IMR-90 (cell line): ENCODE measurements around the gene ATRAID. TPM values are rescaled to one million over a fixed set of nuclear protein-coding genes. Genes with fewer than 3 reads are reported as not detected.

ENCODE experiments used
- ATAC-seq: fragments of 200-7000 bp; cut with Tn5 transposase; 2 replicates; pipeline ENCODE4 v1.9.1; 2020; ENCODE audit warnings: low read depth, mild to moderate bottlenecking, moderate library complexity
- BruUV-seq: library from RNA; stranded (reverse); fragments of 400-500 nt; replicated peaks from 2 replicates; lab custom pipeline; 2021; lab: Mats Ljungman, UMichigan
- CTCF ChIA-PET: fragments of 300-600 bp; formaldehyde crosslinking; extraction: SDS; loops from one replicate; lab custom pipeline; 2021; ENCODE audit warnings: antibody characterized with exemption; lab: Yijun Ruan, JAX
- POLR2A ChIA-PET: fragments of 300-600 bp; sonication (Branson Sonifier 250); formaldehyde crosslinking; loops from one replicate; lab custom pipeline; 2022; ENCODE audit warnings: antibody characterized with exemption; ENCODE audit not compliant: unreplicated experiment; lab: Charles Lee
- DNase-seq: peaks from one replicate; pipeline ENCODE4 v3.0.0; 2013
- H2AFZ ChIP-seq: replicated peaks from 2 replicates; pipeline ENCODE3; 2013; ENCODE audit warnings: low read length, mild to moderate bottlenecking; ENCODE audit not compliant: poor library complexity
- H2AK5ac ChIP-seq: 2 replicates; pipeline ENCODE4 v1.6.1; 2013; ENCODE audit warnings: low read depth, low read length, inconsistent platforms
- H2AK9ac ChIP-seq: replicated peaks from 2 replicates; pipeline ENCODE3; 2013; ENCODE audit warnings: mild to moderate bottlenecking, low read depth, low read length, moderate library complexity; ENCODE audit not compliant: poor library complexity
- H2BK120ac ChIP-seq: 2 replicates; pipeline ENCODE4 v1.6.1; 2013; ENCODE audit warnings: low read depth, low read length, inconsistent platforms
- H2BK15ac ChIP-seq: 3 replicates; pipeline ENCODE4 v1.6.1; 2013; ENCODE audit warnings: low read depth, low read length, inconsistent platforms
- H2BK20ac ChIP-seq: 2 replicates; pipeline ENCODE4 v1.6.1; 2013; ENCODE audit warnings: low read depth, mild to moderate bottlenecking, inconsistent platforms, low read length, moderate library complexity
- H2BK5ac ChIP-seq: 2 replicates; pipeline ENCODE4 v1.6.1; 2013; ENCODE audit warnings: mild to moderate bottlenecking, low read depth, low read length, inconsistent platforms; ENCODE audit not compliant: poor library complexity, severe bottlenecking
- H3K14ac ChIP-seq: replicated peaks from 2 replicates; pipeline ENCODE4 v1.6.1; 2013; ENCODE audit warnings: low read depth, low read length, inconsistent platforms
- H3K18ac ChIP-seq: 2 replicates; pipeline ENCODE4 v1.6.1; 2013; ENCODE audit warnings: low read depth, low read length, control low read depth
- H3K23ac ChIP-seq: 2 replicates; pipeline ENCODE4 v1.6.1; 2013; ENCODE audit warnings: low read depth, low read length, inconsistent platforms
- H3K27ac ChIP-seq: 2 replicates; pipeline ENCODE4 v1.5.1; 2013; ENCODE audit warnings: mild to moderate bottlenecking, control low read depth, low read length; ENCODE audit not compliant: insufficient read depth
- H3K27me3 ChIP-seq: 2 replicates; pipeline ENCODE4 v1.6.1; 2013; ENCODE audit warnings: low read length; ENCODE audit not compliant: control insufficient read depth, insufficient read depth
- H3K36me3 ChIP-seq: 2 replicates; pipeline ENCODE4 v1.6.1; 2013; ENCODE audit warnings: low read length, mixed read lengths; ENCODE audit not compliant: control insufficient read depth, insufficient read depth
- H3K4ac ChIP-seq: 2 replicates; pipeline ENCODE4 v1.6.1; 2013; ENCODE audit warnings: low read depth, low read length, inconsistent platforms
- H3K4me1 ChIP-seq: 2 replicates; pipeline ENCODE4 v1.6.1; 2013; ENCODE audit warnings: low read length, mixed read lengths; ENCODE audit not compliant: control insufficient read depth, insufficient read depth
- H3K4me2 ChIP-seq: 2 replicates; pipeline ENCODE4 v1.6.1; 2013; ENCODE audit warnings: low read depth, mild to moderate bottlenecking, control low read depth, low read length, moderate library complexity
- H3K4me3 ChIP-seq: 2 replicates; pipeline ENCODE4 v1.5.1; 2013; ENCODE audit warnings: low read depth, mild to moderate bottlenecking, control low read depth, low read length, moderate library complexity; ENCODE audit not compliant: insufficient read depth
- H3K56ac ChIP-seq: 2 replicates; pipeline ENCODE4 v1.6.1; 2013; ENCODE audit warnings: low read length, inconsistent platforms; ENCODE audit not compliant: insufficient read depth; ENCODE audit errors: extremely low read depth
- H3K79me1 ChIP-seq, 2 experiments: 2 replicates each; pipeline ENCODE4 v1.6.1; 2013; ENCODE audit warnings: low read length in 2 of 2, inconsistent platforms in 1 of 2, low read depth in 1 of 2
- H3K9ac ChIP-seq: 2 replicates; pipeline ENCODE4 v1.6.1; 2013; ENCODE audit warnings: low read depth, low read length, control low read depth
- H3K9me1 ChIP-seq: 2 replicates; pipeline ENCODE4 v1.6.1; 2013; ENCODE audit warnings: low read length, inconsistent platforms; ENCODE audit not compliant: insufficient read depth
- H3K9me3 ChIP-seq: 2 replicates; pipeline ENCODE4 v1.6.1; 2013; ENCODE audit warnings: low read length; ENCODE audit not compliant: control insufficient read depth, insufficient read depth
- H4K20me1 ChIP-seq: 2 replicates; pipeline ENCODE4 v1.6.1; 2013; ENCODE audit warnings: low read length, inconsistent platforms; ENCODE audit not compliant: insufficient read depth
- H4K5ac ChIP-seq: 2 replicates; pipeline ENCODE4 v1.6.1; 2013; ENCODE audit warnings: mild to moderate bottlenecking, low read depth, low read length, control low read depth
- H4K8ac ChIP-seq, 2 experiments: 2 replicates each; pipeline ENCODE4 v1.6.1; 2013; ENCODE audit warnings: low read depth in 2 of 2, low read length in 2 of 2, control low read depth in 1 of 2, inconsistent platforms in 1 of 2
- H4K91ac ChIP-seq: 2 replicates; pipeline ENCODE4 v1.6.1; 2013; ENCODE audit warnings: low read depth, low read length, inconsistent platforms; ENCODE audit not compliant: insufficient read depth
- CEBPB ChIP-seq: IDR thresholded peaks from 2 replicates; pipeline ENCODE4 v1.6.1; 2012; ENCODE audit warnings: low read depth, low read length, improper control_type of control experiment
- MAZ ChIP-seq: IDR thresholded peaks from 2 replicates; pipeline ENCODE4 v1.6.1; 2012; ENCODE audit warnings: low read depth, mild to moderate bottlenecking, low read length, improper control_type of control experiment, moderate library complexity, borderline replicate concordance
- RCOR1 ChIP-seq: IDR thresholded peaks from 2 replicates; pipeline ENCODE4 v1.6.1; 2012; ENCODE audit warnings: mild to moderate bottlenecking, low read length, improper control_type of control experiment; ENCODE audit not compliant: insufficient replicate concordance
- WGBS, 2 experiments: methylation state at CpG; one replicate each; pipeline versions ENCODE4 v1.1.5 to v1.1.7; 2013; ENCODE audit warnings: missing lambda C conversion rate in 2 of 2; ENCODE audit not compliant: insufficient read length in 1 of 2; ENCODE audit errors: extremely low coverage in 2 of 2; 5-methylcytosine and 5-hydroxymethylcytosine counted together
- dilution Hi-C: fragments of 300-500 bp; cut with HindIII; formaldehyde crosslinking; loops from one replicate; pipeline ENCODE4 v1.14.3; 2018; ENCODE audit warnings: low sequenced_read_pairs; ENCODE audit not compliant: unreplicated experiment
- in situ Hi-C: fragments of 300-500 bp; cut with MboI; formaldehyde crosslinking; loops from 3 replicates; pipeline ENCODE4 v1.14.3; 2019; ENCODE audit warnings: low sequenced_read_pairs, inconsistent platforms, mixed read lengths
- intact Hi-C: fragments of 100-400 bp; cut with micrococcal nuclease; formaldehyde crosslinking; loops from 2 replicates; pipeline ENCODE4 v1.10.0; 2022
- polyA plus RNA-seq, 3 experiments: library from polyadenylated mRNA; depleted of rRNA; stranded (reverse); fragments of >200 nt; gene quantifications; 2 replicates each; pipeline ENCODE4 v1.2.3, GENCODE V29; 2012; ENCODE audit warnings: low replicate concordance in 1 of 3
- total RNA-seq: library from RNA; depleted of rRNA; stranded (reverse); fragments of >200 nt; gene quantifications from 2 replicates; pipeline ENCODE4 v1.2.3, GENCODE V29; 2012
- TF ChIP-seq, protein P1 (sequence below): fragments of 150-350 bp; IDR thresholded peaks from 2 replicates; pipeline ENCODE4 v1.6.1; 2016; ENCODE audit warnings: low read depth, mild to moderate bottlenecking, low read length, moderate library complexity, borderline replicate concordance

ATRAID gene
- total and polyA plus RNA-seq, 2 of the 4 experiments (the other 2 are of a cell fraction): 138 to 173 TPM

DNA sequence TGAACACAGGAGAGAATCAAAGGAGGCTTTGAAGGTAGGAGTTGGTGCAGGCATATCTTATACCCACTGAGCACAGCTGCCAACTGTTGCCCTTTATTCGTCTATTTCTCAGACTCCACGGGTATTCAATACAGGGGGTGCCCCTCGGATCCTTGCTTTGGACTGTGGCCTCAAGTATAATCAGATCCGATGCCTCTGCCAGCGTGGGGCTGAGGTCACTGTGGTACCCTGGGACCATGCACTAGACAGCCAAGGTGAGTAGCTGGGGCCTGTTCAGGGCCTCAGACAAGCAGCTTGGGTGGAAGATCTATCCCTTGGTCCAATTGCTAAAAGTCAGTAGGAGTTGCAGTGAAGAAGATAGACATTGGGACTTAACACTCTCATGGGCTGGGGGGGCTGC lies 10.6 kb downstream of the ATRAID start:
- no peak for DNase-seq
- no peak overlapping the region for H2BK20ac ChIP-seq
- intact Hi-C loops (no loop called here), dilution Hi-C loops (no loop called here), in situ Hi-C loops (no loop called here)
- H2BK120ac ChIP-seq: no peak overlapping the region
- H2AFZ ChIP-seq: no peak overlapping the region
- H3K14ac ChIP-seq: no peak overlapping the region
- no peak overlapping the region for H3K18ac ChIP-seq
- H3K4me1 ChIP-seq: peaks cover 2% of the 10 kb centered on the region; the same call in 1 of the 2 replicates
- H3K4me2 ChIP-seq: no peak overlapping the region
- no peak overlapping the region for H3K4me3 ChIP-seq
- H2AK9ac ChIP-seq: no peak overlapping the region
- H3K79me1 ChIP-seq: peaks cover 17 to 31% of the 10 kb centered on the region in 2 experiments
- H3K27me3 ChIP-seq: no peaks in the 10 kb centered on the region
- H2BK5ac ChIP-seq: no peak overlapping the region
- WGBS, 2 experiments: 100% methylated on average over 3 of the region's 5 CpGs; no CpG with 5 or more reads in 1 of the 2 experiments
- no TSS peak for BruUV-seq
- TF ChIP-seq RCOR1 (no peak), MAZ (no peak), CEBPB (no peak)
- TF ChIP-seq, protein P1, sequence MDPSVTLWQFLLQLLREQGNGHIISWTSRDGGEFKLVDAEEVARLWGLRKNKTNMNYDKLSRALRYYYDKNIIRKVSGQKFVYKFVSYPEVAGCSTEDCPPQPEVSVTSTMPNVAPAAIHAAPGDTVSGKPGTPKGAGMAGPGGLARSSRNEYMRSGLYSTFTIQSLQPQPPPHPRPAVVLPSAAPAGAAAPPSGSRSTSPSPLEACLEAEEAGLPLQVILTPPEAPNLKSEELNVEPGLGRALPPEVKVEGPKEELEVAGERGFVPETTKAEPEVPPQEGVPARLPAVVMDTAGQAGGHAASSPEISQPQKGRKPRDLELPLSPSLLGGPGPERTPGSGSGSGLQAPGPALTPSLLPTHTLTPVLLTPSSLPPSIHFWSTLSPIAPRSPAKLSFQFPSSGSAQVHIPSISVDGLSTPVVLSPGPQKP: no peak
- H3K27ac ChIP-seq: no peak overlapping the region
- H3K23ac ChIP-seq: no peak overlapping the region
- H3K4ac ChIP-seq: no peak overlapping the region
- H4K8ac ChIP-seq: no peak overlapping the region
- ATAC-seq: no peak
- H3K9me1 ChIP-seq: no peaks in the 10 kb centered on the region; the same call in 1 of the 2 replicates
- H3K36me3 ChIP-seq: peaks cover 51% of the 10 kb centered on the region
- H4K5ac ChIP-seq: no peak overlapping the region
- ChIA-PET CTCF (no interaction called here), POLR2A (no interaction called here)
- no peak overlapping the region for H3K9ac ChIP-seq
- H3K9me3 ChIP-seq: no peaks in the 10 kb centered on the region
- H2AK5ac ChIP-seq: no peak overlapping the region
- no peak overlapping the region for H4K91ac ChIP-seq
- no peak overlapping the region for H2BK15ac ChIP-seq
- H3K56ac ChIP-seq: no peak overlapping the region
- no peaks in the 10 kb centered on the region for H4K20me1 ChIP-seq
